ENCODE measurements around the gene PTPRN2. TPM values are rescaled to one million over a fixed set of nuclear protein-coding genes. Genes with fewer than 3 reads are reported as not detected.

PTPRN2 gene
- total and polyA plus RNA-seq, 2 of the 13 experiments (the other 11 are each of a cell fraction or from before 2014, with no cell fraction given) = 2.5 to 24.2 TPM

DNA sequence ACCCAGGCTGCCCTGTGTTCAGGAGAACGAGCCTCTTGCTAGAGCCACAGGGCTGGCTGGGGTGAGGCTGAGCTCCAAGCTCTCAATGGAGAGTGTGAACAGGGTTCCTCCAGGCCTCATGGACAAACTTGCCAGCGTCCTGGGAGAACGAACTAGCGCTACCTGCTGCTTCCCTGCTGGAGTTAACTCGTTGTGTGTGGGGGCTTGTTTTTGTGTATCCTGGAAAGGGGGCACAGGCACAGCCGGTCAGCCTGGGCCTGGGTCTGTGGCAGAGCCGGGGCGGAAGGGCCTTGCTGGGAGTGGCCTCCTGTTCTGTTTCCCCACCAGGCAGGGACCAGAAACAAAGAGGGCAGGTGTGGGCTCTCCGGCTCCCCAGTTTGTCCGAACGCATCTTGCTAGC lies 991.6 kb downstream of the PTPRN2 start:
- peaks cover 2 to 14% of the 10 kb centered on the region in 2 experiments; a peak in 3 of 5 replicates for H3K27me3 ChIP-seq (ENCODE audit: control insufficient read depth in 1 of 2, insufficient read depth in 2 of 2, low read length in 2 of 2)
- DNase-seq (ENCODE audit: low spot score) = no peak
- no peak for FAIRE-seq
- H4K20me1 ChIP-seq (ENCODE audit: insufficient read depth, low read length) = no peaks in the 10 kb centered on the region
- ChIA-PET POLR2A (no interaction called here), CTCF (ENCODE audit: low intra/inter-chr PET ratio, low total read pairs) (no interaction called here)
- no peak overlapping the region for H2AFZ ChIP-seq (ENCODE audit: low read length)
- H3K27ac ChIP-seq (ENCODE audit: extremely low read length, insufficient read depth, low read length) = no peak overlapping the region
- ATAC-seq = no peak
- no peak overlapping the region for H3K4me2 ChIP-seq (ENCODE audit: low read depth, low read length)
- WGBS (ENCODE audit: low lambda C conversion rate) = 77% methylated on average over 8 of the region's 11 CpGs
- no peaks in the 10 kb centered on the region for H3K36me3 ChIP-seq (replicated peaks in 1 of 2; ENCODE audit: control insufficient read depth in 1 of 2, insufficient read depth in 2 of 2, low read length in 2 of 2)
- H3K4me3 ChIP-seq (replicated peaks in 1 of 3; ENCODE audit: insufficient read depth in 1 of 3, low read depth in 2 of 3, low read length in 3 of 3) = no peak overlapping the region
- intact Hi-C loops (cut with micrococcal nuclease; ENCODE audit: unreplicated experiment) = no loop called here
- no peaks in the 10 kb centered on the region for H3K79me2 ChIP-seq (ENCODE audit: insufficient read depth, low read length)
- no TSS peak for BruUV-seq (replicated peaks)
- in situ Hi-C loops (cut with HindIII; ENCODE audit: extremely low pct_ligation_motif_present, low pct_unique_long_range_greater_than_20kb) = no loop called here
- no peaks in the 10 kb centered on the region for H3K9me3 ChIP-seq (ENCODE audit: low read length)
- peaks cover 9% of the 10 kb centered on the region; the same call in 1 of the 2 replicates for H3K4me1 ChIP-seq (ENCODE audit: insufficient read depth, low read length)
- TF ChIP-seq KAT2B (IDR thresholded peaks at IDR 0.05; ENCODE audit: borderline replicate concordance, low read depth, low read length) (no peak), MYC (CRISPR knock-in tag; IDR thresholded peaks at IDR 0.05; ENCODE audit: borderline replicate concordance) (no peak)
- no peak overlapping the region for H3K9ac ChIP-seq (ENCODE audit: insufficient read depth, low read depth, low read length)

- ATAC-seq (no peak), DNase-seq (ENCODE audit: low spot score) (no peak), FAIRE-seq (no peak)
- WGBS (ENCODE audit: low lambda C conversion rate) = 59% methylated on average over 16 of the region's 20 CpGs
- no peaks in the 10 kb centered on the region for H3K36me3 ChIP-seq (replicated peaks in 1 of 2; ENCODE audit: control insufficient read depth in 1 of 2, insufficient read depth in 2 of 2, low read length in 2 of 2)
- POLR2A ChIA-PET = no interaction called here
- in situ Hi-C loops (cut with HindIII; ENCODE audit: extremely low pct_ligation_motif_present, low pct_unique_long_range_greater_than_20kb) (no loop called here), intact Hi-C loops (cut with micrococcal nuclease; ENCODE audit: unreplicated experiment) (no loop called here)
- no TSS peak for BruUV-seq (replicated peaks)
- no peaks in the 10 kb centered on the region for H4K20me1 ChIP-seq (ENCODE audit: insufficient read depth, low read length)
- no peak overlapping the region for H3K4me2 ChIP-seq (ENCODE audit: low read depth, low read length)
- no peaks in the 10 kb centered on the region for H3K79me2 ChIP-seq (ENCODE audit: insufficient read depth, low read length)
- CTCF ChIA-PET (ENCODE audit: low intra/inter-chr PET ratio, low total read pairs) = no interaction called here
- no peak overlapping the region for H3K9ac ChIP-seq (ENCODE audit: insufficient read depth, low read depth, low read length)
- no peak overlapping the region for H3K4me3 ChIP-seq (replicated peaks in 1 of 3; ENCODE audit: insufficient read depth in 1 of 3, low read depth in 2 of 3, low read length in 3 of 3)
- no peak overlapping the region for H2AFZ ChIP-seq (ENCODE audit: low read length)
- no peak overlapping the region for H3K27ac ChIP-seq (ENCODE audit: extremely low read length, insufficient read depth, low read length)
- H3K4me1 ChIP-seq (ENCODE audit: insufficient read depth, low read length) = peaks cover 9% of the 10 kb centered on the region; the same call in 1 of the 2 replicates
- peaks cover 2 to 20% of the 10 kb centered on the region in 2 experiments; a peak in 3 of 5 replicates for H3K27me3 ChIP-seq (ENCODE audit: control insufficient read depth in 1 of 2, insufficient read depth in 2 of 2, low read length in 2 of 2)
- no peaks in the 10 kb centered on the region for H3K9me3 ChIP-seq (ENCODE audit: low read length)
- TF ChIP-seq ZNF883 (CRISPR knock-in tag; IDR thresholded peaks at IDR 0.05; ENCODE audit: not compliant biosample characterization) (no peak), SALL1 (CRISPR knock-in tag; IDR thresholded peaks at IDR 0.05) (no peak)
Observed at GRCh38 chr7:157595086-157595855, 992.4 kb downstream of the PTPRN2 start.
